Activated naive CD4-positive, alpha-beta T cell treated with anti-CD3 and anti-CD28 coated beads, Interleukin-2, amount 10 ng/mL, durations not matched to agents 7 days and 5 days (primary cell): Measurements from ENCODE around the gene YJEFN3.

Experiments used
- CTCF ChIA-PET: fragments of 350-600 bp; sonication (Branson Sonifier 250); formaldehyde crosslinking; loops from one replicate; lab custom pipeline; 2021; ENCODE audit warnings: antibody characterized with exemption; lab: Charles Lee
- DNase-seq: peaks from one replicate; pipeline ENCODE4 v3.0.0-alpha.2; 2020
- H3K27ac Mint-ChIP-seq: one replicate; pipeline ENCODE4 v1.8.0; 2021; ENCODE audit warnings: mild to moderate bottlenecking, moderate library complexity, mixed read lengths
- H3K27me3 Mint-ChIP-seq: one replicate; pipeline ENCODE4 v1.8.0; 2021; ENCODE audit warnings: mild to moderate bottlenecking, mixed read lengths
- H3K36me3 Mint-ChIP-seq: one replicate; pipeline ENCODE4 v1.8.0; 2021; ENCODE audit warnings: mixed read lengths
- H3K4me1 Mint-ChIP-seq: one replicate; pipeline ENCODE4 v1.8.0; 2021; ENCODE audit warnings: mixed read lengths
- H3K4me3 Mint-ChIP-seq: one replicate; pipeline ENCODE4 v1.8.0; 2021; ENCODE audit warnings: mild to moderate bottlenecking, moderate library complexity, mixed read lengths
- H3K9me3 Mint-ChIP-seq: one replicate; pipeline ENCODE4 v1.8.0; 2021; ENCODE audit warnings: mixed read lengths

YJEFN3 gene

DNA sequence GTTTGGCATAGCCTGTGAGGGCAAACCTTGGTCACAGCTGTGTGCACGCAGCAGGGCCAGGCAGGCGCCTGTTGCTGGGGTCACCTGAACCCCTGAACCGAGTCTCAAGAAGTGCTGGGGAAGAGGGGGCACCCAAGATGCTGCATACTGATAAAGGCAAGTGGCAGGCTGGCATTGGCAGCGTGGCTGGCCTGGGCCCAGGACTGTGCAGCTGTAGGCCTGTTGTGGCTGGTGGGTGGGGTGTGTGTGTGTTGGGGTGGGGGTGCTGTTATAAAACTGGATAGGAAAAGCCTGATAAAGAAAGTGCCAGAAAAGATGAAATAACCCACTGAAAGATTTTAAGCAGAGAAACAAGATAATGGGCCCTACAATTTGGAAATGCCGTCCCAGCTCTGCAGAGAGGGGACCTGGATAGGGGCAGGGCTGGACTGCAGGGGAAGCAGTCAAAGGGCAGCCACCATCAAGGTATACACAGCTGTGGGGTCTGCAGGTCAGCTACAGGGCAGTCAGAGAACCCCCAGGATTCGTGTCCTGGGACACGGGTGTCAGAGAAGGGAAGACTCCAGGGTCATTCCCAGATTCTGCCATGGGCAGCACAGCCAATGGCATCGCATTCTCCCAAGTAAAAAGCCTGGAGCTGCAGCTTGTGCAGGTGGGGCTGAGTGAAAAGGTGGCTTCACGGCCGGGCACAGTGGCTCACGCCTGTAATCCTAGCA is 42.5 kb downstream of the YJEFN3 start:
- Mint-ChIP-seq H3K4me1 (no peaks in the 10 kb centered on the region), H3K27me3 (no peaks in the 10 kb centered on the region), H3K36me3 (peaks cover 38% of the 10 kb centered on the region), H3K9me3 (no peaks in the 10 kb centered on the region), H3K27ac (no peak overlapping the region), H3K4me3 (no peak overlapping the region)
- CTCF ChIA-PET: interaction anchor here (1.1 kb wide), 1 partner anchor 17 kb away, joined by 4 read pairs; no protein-coding TSS in a partner anchor
- DNase-seq: no peak

DNA sequence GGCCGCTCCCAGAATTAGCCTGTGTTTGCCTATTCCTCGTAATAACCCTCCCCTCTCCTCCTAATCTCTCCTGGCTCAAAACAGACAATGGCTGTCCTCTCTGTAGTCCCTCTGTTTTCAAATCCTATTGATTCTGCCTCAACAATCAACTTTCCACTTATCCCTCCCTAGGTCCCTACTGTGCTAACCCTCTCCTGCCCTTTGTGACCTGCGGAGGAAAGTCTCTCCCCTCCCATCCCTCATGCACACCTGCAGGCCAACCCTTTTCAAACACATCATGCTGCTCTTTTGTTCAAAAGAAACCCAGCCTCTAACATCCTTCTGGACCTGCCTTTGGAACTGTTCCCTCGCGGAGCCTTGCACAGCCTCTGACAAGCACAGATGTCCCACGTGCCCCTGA is 46.7 kb downstream of the YJEFN3 start:
- Mint-ChIP-seq H3K4me1 (peaks cover 9% of the 10 kb centered on the region), H3K36me3 (peaks cover 14% of the 10 kb centered on the region), H3K4me3 (no peak overlapping the region), H3K9me3 (no peaks in the 10 kb centered on the region), H3K27me3 (no peaks in the 10 kb centered on the region), H3K27ac (no peak overlapping the region)
- CTCF ChIA-PET: no interaction called here
- no peak for DNase-seq

DNA sequence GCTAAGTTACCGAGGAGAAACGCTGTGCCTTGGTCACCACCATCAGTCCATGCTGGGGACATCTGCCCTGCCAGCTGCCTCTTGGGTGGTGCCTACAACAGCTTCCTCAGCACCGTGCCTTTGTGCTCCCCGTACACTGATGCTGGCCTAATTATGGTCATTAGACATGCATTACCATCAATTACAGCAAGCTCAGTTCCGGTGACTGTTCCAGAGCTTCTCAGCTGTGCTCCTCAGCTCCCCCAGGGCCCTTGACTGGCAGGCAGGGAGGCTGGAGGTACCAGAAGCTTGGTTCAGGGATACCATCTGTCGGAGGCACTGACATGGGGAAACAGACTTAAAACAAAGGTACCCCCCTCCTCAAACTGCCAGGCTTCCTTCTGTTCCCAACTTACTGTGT is 49.5 kb downstream of the YJEFN3 start:
- CTCF ChIA-PET: interaction anchor here (3.3 kb wide), 1 partner anchor 23 kb away, joined by 19 read pairs; no protein-coding TSS in a partner anchor
- no peak overlapping the region for H3K4me3 Mint-ChIP-seq
- peaks cover 22% of the 10 kb centered on the region for H3K36me3 Mint-ChIP-seq
- H3K9me3 Mint-ChIP-seq: no peaks in the 10 kb centered on the region
- no peak overlapping the region for H3K27ac Mint-ChIP-seq
- DNase-seq: no peak
- no peaks in the 10 kb centered on the region for H3K27me3 Mint-ChIP-seq
- H3K4me1 Mint-ChIP-seq: peaks cover 37% of the 10 kb centered on the region

DNA sequence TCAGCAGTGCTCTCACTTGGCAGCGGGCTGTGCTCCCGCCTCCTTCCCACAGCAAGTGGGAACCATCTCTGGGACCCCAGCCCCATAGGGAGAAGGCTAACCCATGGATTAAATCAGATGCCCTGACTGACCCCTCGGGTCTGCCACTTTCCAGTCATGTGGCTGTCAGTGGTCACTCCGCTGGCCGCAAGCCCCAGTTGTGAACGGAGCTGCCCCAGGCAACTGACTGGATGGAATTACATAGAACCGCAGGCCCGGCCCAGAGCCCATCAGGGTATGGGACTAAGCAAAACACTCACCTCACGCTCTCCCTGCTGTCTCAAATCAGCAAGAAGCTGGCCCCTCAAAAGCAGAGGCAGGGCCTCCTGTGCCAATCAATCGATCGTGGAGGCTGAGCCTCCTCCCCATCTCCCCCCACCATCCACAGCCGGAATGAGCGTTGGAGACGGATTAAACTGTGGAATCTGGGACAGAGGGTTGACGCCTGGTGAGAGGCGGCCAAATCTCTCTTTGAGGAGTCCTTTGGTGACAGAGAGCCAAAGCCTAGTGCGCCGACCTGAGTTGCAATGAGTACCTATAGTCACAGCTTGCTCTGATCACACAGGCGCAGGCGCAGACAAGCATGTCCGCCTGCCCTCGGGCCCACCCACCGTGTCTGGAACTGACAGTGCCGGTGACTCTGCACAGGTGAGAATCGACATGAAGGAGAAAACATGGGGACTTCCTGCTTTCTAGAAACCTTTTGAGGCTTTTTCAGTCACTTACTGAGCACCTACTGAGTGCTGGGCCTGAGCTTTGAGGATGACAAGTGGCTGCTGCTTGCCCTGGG is 51.0 kb downstream of the YJEFN3 start:
- no peak for DNase-seq
- Mint-ChIP-seq H3K4me1 (peaks cover 40% of the 10 kb centered on the region), H3K27ac (no peak overlapping the region), H3K36me3 (peaks cover 20% of the 10 kb centered on the region), H3K9me3 (no peaks in the 10 kb centered on the region), H3K27me3 (no peaks in the 10 kb centered on the region), H3K4me3 (no peak overlapping the region)
- CTCF ChIA-PET: interaction anchor here (3.3 kb wide), 1 partner anchor 25 kb away, joined by 19 read pairs; no protein-coding TSS in a partner anchor

DNA sequence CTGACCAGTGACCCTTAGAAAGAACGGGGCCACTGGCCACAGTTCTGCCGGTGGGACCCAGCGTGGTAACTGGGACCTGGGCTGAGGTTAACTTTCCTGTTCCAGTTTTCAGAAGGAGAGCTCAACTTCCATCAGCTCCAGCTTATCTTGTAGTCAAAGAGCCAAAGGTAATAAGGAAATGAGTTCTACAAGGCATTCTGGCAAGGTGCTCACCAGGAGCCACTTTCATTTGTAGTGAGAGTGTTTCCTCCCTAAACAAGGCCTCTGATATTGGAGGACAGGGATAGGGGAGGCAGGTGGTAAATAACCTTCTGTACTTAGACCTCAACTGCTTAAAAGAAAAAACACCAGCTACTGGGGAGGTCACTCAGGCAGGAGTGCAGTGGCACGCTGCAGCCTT is 51.7 kb downstream of the YJEFN3 start:
- CTCF ChIA-PET: interaction anchor here (3.3 kb wide), 1 partner anchor 25 kb away, joined by 19 read pairs; no protein-coding TSS in a partner anchor

DNA sequence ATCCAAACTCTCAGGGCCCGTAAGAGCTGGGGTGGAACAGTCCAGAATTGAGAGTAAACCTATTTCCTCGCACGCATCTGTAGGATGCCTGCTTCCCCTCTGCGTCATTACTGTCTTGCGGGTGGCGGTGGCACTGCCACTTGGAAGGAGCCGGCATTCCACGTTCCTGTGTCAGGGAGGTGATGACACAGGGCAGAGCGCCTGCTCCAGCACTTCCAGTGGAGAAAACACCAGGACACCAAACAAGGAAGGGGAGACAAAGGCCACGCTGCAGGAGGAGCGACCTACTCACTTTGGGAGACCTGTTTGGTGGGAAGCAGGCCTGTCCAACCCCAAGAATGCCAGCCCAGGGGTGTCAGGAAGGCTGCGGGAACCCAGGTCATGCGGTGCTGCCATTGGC is 52.7 kb downstream of the YJEFN3 start:
- CTCF ChIA-PET: interaction anchor here (2.1 kb wide), 1 partner anchor 29 kb away, joined by 7 read pairs; no protein-coding TSS in a partner anchor
- Mint-ChIP-seq H3K9me3 (no peaks in the 10 kb centered on the region), H3K4me1 (peaks cover 47% of the 10 kb centered on the region), H3K27me3 (no peaks in the 10 kb centered on the region), H3K36me3 (peaks cover 26% of the 10 kb centered on the region), H3K4me3 (no peak overlapping the region), H3K27ac (no peak overlapping the region)
- no peak for DNase-seq

More for the DNA sequence above, 51.7 kb downstream of the YJEFN3 start:
- peak overlapping the region; percentile 33 for H3K27ac Mint-ChIP-seq
- no peak for DNase-seq
- peaks cover 41% of the 10 kb centered on the region for H3K4me1 Mint-ChIP-seq
- H3K36me3 Mint-ChIP-seq: peaks cover 22% of the 10 kb centered on the region
- no peaks in the 10 kb centered on the region for H3K9me3 Mint-ChIP-seq
- H3K4me3 Mint-ChIP-seq: no peak overlapping the region
- no peaks in the 10 kb centered on the region for H3K27me3 Mint-ChIP-seq

DNA sequence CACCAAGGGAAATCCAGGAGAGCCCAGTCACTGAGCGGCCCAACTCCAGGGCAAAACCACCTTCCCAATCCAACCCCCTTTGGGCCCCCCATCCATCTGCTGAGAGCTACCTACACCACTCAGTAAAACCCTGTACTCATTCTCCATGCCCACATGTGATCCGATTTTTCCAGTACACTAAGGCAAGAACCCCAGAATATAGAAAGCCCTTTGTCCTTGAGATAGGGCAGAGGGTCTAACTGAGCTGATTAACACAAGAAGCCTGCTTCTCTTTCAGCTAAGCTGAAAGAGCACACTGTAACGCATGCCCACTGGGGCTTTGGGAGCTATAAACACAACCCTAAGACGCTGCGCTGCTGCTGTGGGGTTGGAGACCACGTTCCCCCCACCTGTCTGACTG is 53.8 kb downstream of the YJEFN3 start:
- H3K4me1 Mint-ChIP-seq: peaks cover 49% of the 10 kb centered on the region
- DNase-seq: no peak
- no peak overlapping the region for H3K4me3 Mint-ChIP-seq
- peaks cover 26% of the 10 kb centered on the region for H3K36me3 Mint-ChIP-seq
- H3K27ac Mint-ChIP-seq: peak overlapping the region; percentile 37
- H3K9me3 Mint-ChIP-seq: no peaks in the 10 kb centered on the region
- CTCF ChIA-PET: interaction anchor here (1.2 to 2.1 kb wide), 2 partner anchors 28 to 30 kb away, joined by 4 to 7 read pairs; no protein-coding TSS in a partner anchor
- H3K27me3 Mint-ChIP-seq: no peaks in the 10 kb centered on the region

DNA sequence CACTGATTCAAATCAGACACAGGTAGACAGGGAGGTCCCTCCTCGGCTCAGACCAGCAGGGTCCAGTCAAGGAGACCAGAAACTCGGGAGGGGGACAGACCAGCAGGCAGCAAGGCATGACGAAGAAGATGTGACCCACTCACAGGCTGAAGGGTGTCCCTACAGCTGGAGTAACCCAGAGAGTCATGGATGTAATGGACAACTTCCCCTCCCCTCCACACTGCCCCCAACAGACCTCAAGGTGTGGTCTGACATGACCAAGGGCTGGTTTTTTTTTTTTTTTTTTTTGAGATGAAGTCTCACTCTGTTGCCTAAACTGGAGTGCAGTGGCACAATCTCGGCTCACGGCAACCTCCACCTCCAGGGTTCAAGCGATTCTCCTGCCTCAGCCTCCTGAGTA is 55.6 kb downstream of the YJEFN3 start:
- Mint-ChIP-seq H3K36me3 (peaks cover 38% of the 10 kb centered on the region), H3K27ac (no peak overlapping the region), H3K27me3 (no peaks in the 10 kb centered on the region), H3K4me3 (no peak overlapping the region), H3K4me1 (peaks cover 67% of the 10 kb centered on the region), H3K9me3 (no peaks in the 10 kb centered on the region)
- CTCF ChIA-PET: no interaction called here
- DNase-seq: no peak
